Measurements from ENCODE around the gene ANKRD13D. TPM values are rescaled to one million over a fixed set of nuclear protein-coding genes. Genes with fewer than 3 reads are reported as not detected.

The ANKRD13D gene
- total RNA-seq, 2 donors from 2014 or later: 56.6 to 58.6 TPM

- Histone ChIP-seq H3K4me3 (ENCODE audit: low read length) (no peak overlapping the region), H3K36me3 (ENCODE audit: control insufficient read depth, insufficient read depth, low read length) (peaks cover 21% of the 10 kb centered on the region), H3K9me3 (ENCODE audit: control insufficient read depth, low read length) (no peaks in the 10 kb centered on the region), H3K9ac (ENCODE audit: extremely low read depth, low read length, poor library complexity, severe bottlenecking) (no peak overlapping the region), H3K4me1 (ENCODE audit: control insufficient read depth, insufficient read depth, low read length) (peaks cover 10% of the 10 kb centered on the region), H3K27ac (ENCODE audit: low read depth, low read length) (no peak overlapping the region), H3K27me3 (ENCODE audit: control insufficient read depth, insufficient read depth, low read length, poor library complexity, severe bottlenecking) (no peaks in the 10 kb centered on the region)
- Mint-ChIP-seq H3K4me1 (peaks cover 21% of the 10 kb centered on the region), H3K36me3 (ENCODE audit: low read depth) (no peaks in the 10 kb centered on the region), H3K27me3 (ENCODE audit: insufficient read depth) (no peaks in the 10 kb centered on the region), H3K9me3 (no peaks in the 10 kb centered on the region), H3K4me3 (no peak overlapping the region), H3K27ac (no peak overlapping the region)
- 92 to 100% methylated on average over 9 to 14 of the region's 14 CpGs for WGBS, 2 experiments (ENCODE audit: insufficient coverage in 1 of 2, insufficient read length in 1 of 2)
- no peak for DNase-seq
- no peak for TF ChIP-seq CTCF (conservative IDR thresholded peaks at IDR 0.05)
Observed at GRCh38 chr11:67273260-67273990, 15.7 kb upstream of the ANKRD13D start.

- H3K9me3 ChIP-seq (ENCODE audit: control insufficient read depth, low read length): no peaks in the 10 kb centered on the region
- H3K27ac Mint-ChIP-seq: no peak overlapping the region
- peaks cover 3% of the 10 kb centered on the region for H3K4me1 ChIP-seq (ENCODE audit: control insufficient read depth, insufficient read depth, low read length)
- no peaks in the 10 kb centered on the region for H3K27me3 ChIP-seq (ENCODE audit: control insufficient read depth, insufficient read depth, low read length, poor library complexity, severe bottlenecking)
- H3K9me3 Mint-ChIP-seq: no peaks in the 10 kb centered on the region
- H3K36me3 ChIP-seq (ENCODE audit: control insufficient read depth, insufficient read depth, low read length): peaks cover 15% of the 10 kb centered on the region
- peaks cover 8% of the 10 kb centered on the region for H3K36me3 Mint-ChIP-seq (ENCODE audit: low read depth)
- no peak overlapping the region for H3K9ac ChIP-seq (ENCODE audit: extremely low read depth, low read length, poor library complexity, severe bottlenecking)
- H3K4me3 ChIP-seq (ENCODE audit: low read length): no peak overlapping the region
- 93 to 94% methylated on average over 19 to 35 of the region's 35 CpGs for WGBS, 2 experiments (ENCODE audit: insufficient coverage in 1 of 2, insufficient read length in 1 of 2)
- H3K4me1 Mint-ChIP-seq: peaks cover 17% of the 10 kb centered on the region
- TF ChIP-seq CTCF (conservative IDR thresholded peaks at IDR 0.05): no peak
- H3K27ac ChIP-seq (ENCODE audit: low read depth, low read length): no peak overlapping the region
- no peak for DNase-seq
- no peak overlapping the region for H3K4me3 Mint-ChIP-seq
- no peaks in the 10 kb centered on the region for H3K27me3 Mint-ChIP-seq (ENCODE audit: insufficient read depth)
Observed at GRCh38 chr11:67274768-67275605, 14.1 kb upstream of the ANKRD13D start.

DNA sequence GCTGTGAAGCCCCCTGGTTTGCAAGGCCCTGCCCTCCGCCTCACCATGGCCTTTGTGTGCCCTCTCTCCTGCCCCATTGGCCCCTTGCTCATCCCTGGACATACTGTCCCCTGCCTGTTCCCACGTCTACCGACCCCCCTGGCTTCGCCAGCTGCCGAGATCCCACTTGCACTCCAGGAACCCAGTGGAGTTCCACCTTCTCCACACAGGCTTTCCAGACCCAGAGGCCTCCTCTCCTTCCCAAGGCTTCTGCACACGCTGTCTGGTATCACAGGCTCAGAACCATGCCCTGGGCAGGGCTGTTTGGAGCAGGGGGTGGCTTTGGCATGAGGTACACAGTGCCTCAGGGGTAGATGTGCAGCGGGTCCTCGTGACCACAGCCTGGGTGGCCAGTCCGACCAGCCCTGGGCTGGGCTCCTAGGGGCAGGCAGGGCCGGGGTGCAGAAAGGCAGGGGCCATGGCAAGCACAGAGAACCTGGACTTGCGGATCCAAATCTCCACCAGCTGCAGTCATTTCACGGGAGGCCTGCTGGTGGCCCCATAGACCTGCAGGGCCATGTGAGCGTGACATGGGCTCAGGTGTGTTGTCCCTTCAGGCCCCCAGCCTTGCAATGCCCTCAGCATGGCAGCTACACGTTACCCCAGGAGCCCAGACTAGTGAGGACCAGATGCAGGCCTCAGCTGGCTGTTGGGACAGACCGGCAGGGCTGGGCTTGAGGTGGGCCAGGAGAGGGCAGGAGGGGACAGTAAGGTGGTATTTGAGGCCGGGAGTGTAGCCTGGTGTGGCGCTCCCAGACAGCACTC, 13.3 kb upstream of the ANKRD13D start:
- Histone ChIP-seq H3K4me3 (ENCODE audit: low read length) (no peak overlapping the region), H3K4me1 (ENCODE audit: control insufficient read depth, insufficient read depth, low read length) (no peaks in the 10 kb centered on the region), H3K9me3 (ENCODE audit: control insufficient read depth, low read length) (no peaks in the 10 kb centered on the region), H3K27ac (ENCODE audit: low read depth, low read length) (no peak overlapping the region), H3K36me3 (ENCODE audit: control insufficient read depth, insufficient read depth, low read length) (peaks cover 17% of the 10 kb centered on the region), H3K9ac (ENCODE audit: extremely low read depth, low read length, poor library complexity, severe bottlenecking) (no peak overlapping the region), H3K27me3 (ENCODE audit: control insufficient read depth, insufficient read depth, low read length, poor library complexity, severe bottlenecking) (no peaks in the 10 kb centered on the region)
- no peak for DNase-seq
- H3K9me3 Mint-ChIP-seq: no peaks in the 10 kb centered on the region
- peaks cover 9% of the 10 kb centered on the region for H3K4me1 Mint-ChIP-seq
- TF ChIP-seq CTCF (conservative IDR thresholded peaks at IDR 0.05): no peak
- 92% methylated on average over 8 to 17 of the region's 17 CpGs for WGBS, 2 experiments (ENCODE audit: insufficient coverage in 1 of 2, insufficient read length in 1 of 2)
- H3K27ac Mint-ChIP-seq: no peak overlapping the region
- peaks cover 17% of the 10 kb centered on the region for H3K36me3 Mint-ChIP-seq (ENCODE audit: low read depth)
- no peaks in the 10 kb centered on the region for H3K27me3 Mint-ChIP-seq (ENCODE audit: insufficient read depth)
- H3K4me3 Mint-ChIP-seq: no peak overlapping the region

Data from endodermal cell (in vitro differentiated cells).